G401 (cell line): ENCODE measurements around the gene ZBTB25. TPM values are rescaled to one million over a fixed set of nuclear protein-coding genes. Genes with fewer than 3 reads are reported as not detected.

Source experiments
- DNase-seq: peaks from one replicate; pipeline ENCODE4 v3.0.0-alpha.2; 2015; ENCODE audit warnings: low spot score
- in situ Hi-C: cut with HindIII; loops from 2 replicates; pipeline ENCODE4 v1.10.0; 2016; ENCODE audit warnings: low sequenced_read_pairs, mixed read lengths
- total RNA-seq: library from RNA; depleted of rRNA; stranded (reverse); fragments of >200 nt; shearing (Covaris generic); gene quantifications from 2 replicates; pipeline ENCODE4 v1.2.3, GENCODE V29; 2014; rRNA removed

The ZBTB25 gene
- total RNA-seq, 1 experiment from 2014 or later, result 3.1 TPM

DNA sequence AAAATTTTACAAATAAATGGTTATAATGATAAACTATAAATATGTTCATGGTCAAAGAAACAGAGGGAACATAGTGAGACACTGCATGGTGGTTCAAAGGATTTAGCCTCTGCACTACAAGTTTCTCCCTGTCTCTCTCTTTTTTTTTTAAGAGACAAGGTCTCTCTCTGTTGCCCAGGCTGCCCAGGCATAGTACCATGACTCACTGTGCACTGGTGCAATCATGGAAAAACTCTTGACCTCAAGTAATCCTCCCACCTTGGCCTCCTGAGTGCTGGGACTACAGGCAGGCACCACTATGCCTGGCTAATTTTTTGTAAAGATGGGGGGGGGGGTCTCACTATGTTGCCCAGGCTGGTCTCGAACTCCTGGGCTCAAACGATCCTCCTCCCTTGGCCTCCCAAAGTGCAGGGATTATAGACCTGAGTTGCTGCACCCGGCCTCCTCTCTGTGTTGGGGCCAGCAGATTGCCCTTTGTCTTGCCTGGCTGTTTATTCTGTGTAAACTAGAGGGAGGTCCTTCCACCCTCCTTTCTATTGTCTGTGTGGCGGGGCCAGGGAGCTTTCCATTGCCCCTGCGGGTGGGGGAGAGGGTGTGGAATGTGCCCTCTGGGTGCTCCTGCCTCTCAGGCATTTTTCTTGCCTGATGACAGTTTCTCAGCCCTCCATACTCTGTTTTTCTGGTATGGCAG lies 93.4 kb downstream of the ZBTB25 start:
- DNase-seq, result no peak
- in situ Hi-C loops, result no loop called here

DNA sequence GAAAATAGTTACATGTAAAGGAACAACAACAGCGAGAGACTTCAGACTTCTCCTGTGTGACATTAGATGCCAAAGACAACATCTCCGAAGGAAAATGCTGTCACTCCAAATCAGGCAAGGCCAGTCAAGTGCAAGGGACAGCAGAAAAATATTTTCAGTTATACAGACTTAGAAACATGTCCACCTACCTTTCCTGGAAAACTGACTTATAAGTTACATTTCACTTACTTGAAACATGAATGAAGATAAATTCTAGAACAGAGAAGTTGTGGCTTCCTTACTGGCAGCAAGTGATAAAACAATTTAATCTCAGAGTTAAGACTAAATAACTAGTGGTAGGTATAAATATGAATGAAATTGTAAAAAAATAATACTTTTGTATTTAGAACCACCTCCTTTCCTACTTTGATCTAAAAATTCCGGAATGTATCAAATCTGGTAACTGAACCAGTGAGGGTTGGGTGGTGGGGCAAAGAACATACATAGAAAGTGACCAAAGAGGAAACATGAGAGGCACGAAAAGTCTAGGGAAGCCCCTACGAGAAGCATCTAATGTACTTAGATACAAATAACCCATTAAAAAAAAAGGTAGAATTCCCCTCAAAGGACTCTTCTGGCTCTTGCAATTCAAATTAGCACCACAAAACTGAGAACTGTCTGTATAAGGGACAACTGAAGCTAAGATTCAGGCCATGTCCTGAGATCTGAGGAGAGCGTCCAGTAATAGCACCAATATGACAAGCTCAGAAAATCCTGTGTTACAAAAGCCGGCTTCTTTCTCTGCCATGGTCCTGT lies 94.3 kb downstream of the ZBTB25 start:
- in situ Hi-C loops, result no loop called here
- DNase-seq, result no peak

DNA sequence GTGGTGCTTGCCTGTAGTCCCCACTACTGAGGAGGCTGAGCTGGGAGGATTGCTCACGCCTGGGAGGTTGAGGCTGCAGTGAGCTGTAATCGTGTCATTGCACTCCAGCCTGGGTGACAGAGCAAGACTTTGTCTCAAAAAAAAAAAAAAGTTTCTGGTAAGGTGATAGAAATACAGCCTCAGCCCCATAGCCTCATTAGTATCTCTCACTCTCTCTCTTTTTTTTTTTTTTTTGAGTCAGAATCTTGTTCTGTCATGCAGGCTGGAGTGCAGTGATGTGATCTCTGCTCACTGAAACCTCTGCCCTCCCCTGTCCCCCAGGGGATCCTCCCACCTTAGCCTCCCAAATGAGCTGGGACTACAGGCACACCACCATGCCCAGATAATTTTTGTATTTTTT lies 96.3 kb downstream of the ZBTB25 start:
- DNase-seq, result no peak
- in situ Hi-C loops, result no loop called here

DNA sequence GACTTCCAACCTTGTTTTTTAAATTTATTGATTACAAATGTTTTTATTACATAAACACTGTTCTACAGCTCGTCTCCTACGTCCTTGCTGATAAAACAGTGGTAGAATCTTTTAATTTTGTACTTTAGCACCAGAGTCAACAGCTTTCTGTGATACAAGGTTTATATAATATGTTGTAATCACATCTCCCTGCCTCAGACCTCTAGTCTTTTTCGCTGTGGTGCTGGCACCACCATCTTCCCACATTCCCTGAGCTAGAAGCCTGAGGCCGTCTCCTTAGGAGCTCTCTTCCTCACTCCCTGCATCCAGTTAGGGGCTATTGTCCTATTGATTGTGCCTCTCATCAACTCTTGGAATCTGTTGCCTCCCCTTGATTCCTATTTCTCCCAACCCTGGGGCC lies 98.3 kb downstream of the ZBTB25 start:
- no peak for DNase-seq
- in situ Hi-C loops, result no loop called here

DNA sequence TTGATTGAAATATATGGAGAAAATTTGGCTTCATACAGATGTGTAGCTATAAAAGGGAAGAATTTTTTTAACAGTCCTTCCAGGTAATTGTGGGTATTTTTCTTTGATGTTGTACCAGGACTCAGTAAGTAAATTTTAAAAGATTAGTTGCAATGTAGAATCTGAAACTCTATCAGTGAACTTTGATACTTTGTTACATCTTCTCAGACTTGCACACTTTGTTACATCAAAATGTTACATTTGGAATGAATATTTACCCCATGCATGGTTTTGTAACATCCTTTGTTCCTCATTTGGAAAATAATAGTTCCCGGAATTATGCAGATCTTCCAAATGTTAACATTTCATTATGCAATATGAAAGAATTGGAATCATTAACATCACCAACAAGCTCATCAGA lies 101.7 kb downstream of the ZBTB25 start:
- in situ Hi-C loops, result no loop called here
- no peak for DNase-seq

DNA sequence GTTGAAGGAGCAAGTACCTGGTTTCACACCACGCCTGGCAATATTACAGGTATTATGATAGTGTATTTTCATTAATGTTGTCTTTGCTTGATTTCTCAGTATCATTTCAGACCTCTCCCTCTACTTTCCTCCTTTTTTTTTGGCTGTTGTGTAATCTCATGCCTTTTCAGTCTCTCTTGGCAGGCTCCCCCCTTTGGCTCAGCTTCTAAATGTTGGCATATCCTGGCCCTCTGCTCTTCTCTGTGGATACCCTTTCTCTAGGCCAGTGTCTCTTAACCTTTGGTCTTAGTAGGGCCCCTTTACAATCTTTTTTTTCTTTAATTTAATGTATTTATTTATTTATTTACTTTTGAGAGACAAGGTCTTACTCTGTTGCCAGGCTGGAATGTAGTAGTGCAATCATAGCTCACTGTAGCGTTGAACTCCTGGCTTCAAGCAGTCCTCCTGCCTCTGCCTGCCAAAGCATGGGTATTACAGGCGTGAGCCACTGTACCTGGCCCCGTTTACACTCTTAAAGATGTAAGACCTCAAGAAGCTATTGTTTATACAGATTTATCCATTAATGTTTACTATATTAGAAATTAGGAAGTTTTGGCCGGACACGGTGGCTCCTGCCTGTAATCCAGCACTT lies 102.7 kb downstream of the ZBTB25 start:
- in situ Hi-C loops, result no loop called here
- DNase-seq, result peak; percentile 30

Other genes starting within 250 kb of the ZBTB25 start
- gene ESR2, start 209.5 kb downstream of the ZBTB25 start, total RNA-seq, result not detected in 2 replicates
- 42.8 and 53.0 TPM in 2 replicates for gene MTHFD1, start 115.5 kb downstream of the ZBTB25 start, total RNA-seq
- gene AKAP5, start 38.3 kb downstream of the ZBTB25 start, total RNA-seq, result 1.5 and 2.1 TPM in 2 replicates
- gene ZBTB1, start 932 bp upstream of the ZBTB25 start, total RNA-seq, result 31.6 and 38.0 TPM in 2 replicates
- not detected in 2 replicates for gene HSPA2, start 36.9 kb upstream of the ZBTB25 start, total RNA-seq
- 0.25 TPM in 1 of 2 replicates, not detected in the other for gene PPP1R36, start 46.1 kb upstream of the ZBTB25 start, total RNA-seq
- gene PLEKHG3, start 200.6 kb upstream of the ZBTB25 start, total RNA-seq, result 5.2 and 6.7 TPM in 2 replicates